ENCODE results near the gene TELO2.
"Not testable (repeated sequence)": the region's sequence is repeated elsewhere in the genome, so short reads cannot be mapped to it uniquely, and the experiment has no call there.

TELO2 gene

DNA sequence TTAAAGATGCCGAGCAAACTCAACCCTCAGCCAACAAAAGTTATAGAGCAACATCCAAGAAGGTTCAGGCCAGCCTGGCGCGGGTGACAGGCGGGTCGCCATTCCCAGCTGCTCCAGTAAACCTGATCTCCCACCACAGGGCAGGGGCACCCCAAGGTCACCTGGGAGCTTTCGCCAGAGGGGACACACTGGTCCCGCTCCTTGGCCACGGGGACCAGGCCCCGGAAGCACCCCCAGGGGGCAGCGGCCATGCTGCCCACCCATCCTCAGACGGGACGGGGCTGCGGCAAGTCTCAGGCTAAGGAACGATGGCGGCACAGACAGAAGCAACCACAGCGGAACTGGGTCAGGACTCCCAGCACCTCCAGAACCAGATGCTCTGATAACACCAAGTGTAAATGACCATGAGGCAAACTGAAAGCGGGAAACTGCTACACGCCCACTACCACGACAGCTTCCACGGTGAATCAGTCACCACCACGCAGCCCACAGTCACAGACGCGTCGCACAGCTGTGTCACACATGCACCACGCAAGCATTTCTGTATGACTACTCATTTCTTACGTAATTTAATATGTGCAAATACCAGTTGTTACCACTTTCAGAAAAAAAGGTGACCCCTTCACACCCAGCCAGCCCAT, 34.7 kb upstream of the TELO2 start:
- no peak for DNase-seq

DNA sequence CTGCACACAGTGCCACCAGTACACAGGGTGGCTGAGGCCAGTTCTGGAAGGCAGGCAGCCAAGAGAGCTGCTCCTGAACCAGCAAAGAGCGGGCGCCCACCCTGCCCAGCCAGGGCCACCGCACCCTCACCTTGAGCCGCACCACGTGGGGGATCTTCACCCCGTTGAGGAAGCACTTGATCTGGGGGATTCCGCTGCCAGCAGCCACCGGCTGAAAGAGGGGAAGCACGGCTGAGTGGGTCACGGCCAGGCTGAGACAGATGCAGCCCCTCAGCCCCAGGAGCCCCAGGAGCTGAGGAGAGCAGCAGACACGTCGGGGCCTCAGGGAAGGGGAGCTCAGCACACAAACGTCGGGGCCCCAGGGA, 34.2 kb upstream of the TELO2 start:
- no peak for DNase-seq

- no peak for DNase-seq
Measured at GRCh38 chr16:1459967-1460366, 33.2 kb upstream of the TELO2 start.

GRCh38 chr16:1460602-1461138, 32.5 kb upstream of the TELO2 start:
- no peak for DNase-seq

DNA sequence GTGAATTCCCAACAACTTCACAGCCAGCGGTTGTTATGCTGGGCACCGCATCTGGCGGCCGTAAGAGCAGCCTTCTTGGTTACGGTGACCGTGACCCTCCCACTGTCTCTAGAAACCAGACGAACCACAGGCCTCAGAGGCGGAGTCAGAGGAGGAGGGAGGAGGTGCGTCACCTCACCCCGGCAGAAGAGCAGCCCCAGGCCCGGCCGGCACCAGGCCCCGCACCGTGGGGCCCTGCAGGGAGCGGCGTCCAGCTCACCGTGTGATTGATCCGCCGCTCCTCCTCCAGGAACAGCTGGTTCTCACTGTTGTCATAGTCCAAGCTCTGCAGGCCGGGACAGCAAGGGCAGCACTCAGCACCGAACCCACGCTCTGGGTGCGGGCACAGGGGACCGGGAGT, 32.0 kb upstream of the TELO2 start:
- no peak for DNase-seq

GRCh38 chr16:1464196-1464893, 28.8 kb upstream of the TELO2 start:
- no peak for DNase-seq

DNA sequence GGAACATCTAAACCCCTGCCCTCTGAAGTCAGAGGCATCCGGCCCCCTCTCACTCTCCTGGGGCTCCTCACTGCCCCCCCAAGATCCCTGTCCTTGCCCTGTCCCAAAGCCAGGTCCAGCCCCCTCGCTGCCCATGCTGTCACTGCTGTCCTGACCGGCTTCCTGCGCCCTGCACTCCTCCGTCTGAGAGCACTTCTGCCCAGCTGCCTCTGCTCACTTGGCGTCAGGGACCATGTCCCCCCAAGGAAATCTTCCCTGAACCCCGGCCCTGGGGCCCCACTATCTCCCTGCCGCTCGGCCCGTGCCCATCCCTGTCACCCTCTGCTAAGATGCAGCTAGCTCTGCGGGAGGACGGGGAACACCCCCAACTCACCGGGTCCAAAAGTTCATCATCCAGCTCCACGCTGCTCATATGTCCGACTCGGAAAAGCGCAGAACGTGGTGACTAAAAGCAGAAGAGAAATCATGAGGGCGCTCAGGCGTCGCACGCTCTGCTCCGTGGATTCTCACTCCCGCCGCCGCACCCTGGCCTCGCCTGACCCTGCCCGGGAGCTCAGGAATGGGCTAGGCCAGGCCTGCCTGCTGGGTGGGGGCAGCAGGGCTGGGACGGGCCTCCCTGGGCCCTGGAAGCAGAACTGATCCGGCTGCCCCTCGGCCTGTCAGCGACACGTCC, 28.1 kb upstream of the TELO2 start:
- DNase-seq: no peak

DNA sequence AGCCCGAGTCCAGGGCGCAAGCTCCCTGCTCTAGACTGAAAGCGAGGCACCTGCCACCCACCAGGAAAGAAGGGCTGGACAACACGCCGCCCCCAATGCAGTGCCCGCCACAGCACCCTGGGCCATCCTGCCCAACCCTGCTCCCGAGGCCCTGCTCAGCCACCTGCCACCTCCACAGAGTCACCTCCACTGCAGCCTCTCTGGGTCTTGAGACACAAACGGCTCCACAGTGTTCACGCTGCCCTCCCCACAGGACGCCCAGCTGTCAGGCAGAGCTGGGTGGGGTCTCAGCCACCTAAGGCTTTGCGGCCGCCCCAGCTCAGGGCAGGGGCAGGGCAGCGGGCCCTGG, 27.6 kb upstream of the TELO2 start:
- no peak for DNase-seq

DNA sequence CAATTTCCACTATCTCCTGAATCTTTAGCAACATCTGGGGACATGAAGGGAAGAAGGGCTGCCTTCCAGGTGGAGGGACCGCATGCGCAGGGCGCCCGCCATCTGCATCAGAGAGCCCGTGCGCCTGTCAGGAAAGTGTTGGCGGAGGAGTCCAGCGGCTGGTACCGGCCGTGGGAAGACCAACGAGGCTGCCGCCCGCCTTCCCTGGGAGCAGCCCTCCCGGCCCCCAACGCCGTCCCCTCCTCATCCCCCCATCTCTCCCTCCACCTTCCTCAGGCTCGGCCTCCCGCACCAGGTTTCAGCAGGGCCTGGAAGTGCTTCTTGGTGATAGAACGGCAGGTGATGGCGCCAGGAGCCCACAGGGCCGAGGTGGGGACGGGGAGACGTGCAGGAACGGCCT, 27.1 kb upstream of the TELO2 start:
- no peak for DNase-seq

- no peak for DNase-seq
Measured at GRCh38 chr16:1466968-1467521, 26.1 kb upstream of the TELO2 start.

GRCh38 chr16:1468426-1468810, 24.7 kb upstream of the TELO2 start:
- DNase-seq: no peak

- not testable (repeated sequence) for DNase-seq
Measured at GRCh38 chr16:1469141-1469540, 24.0 kb upstream of the TELO2 start.

GRCh38 chr16:1469693-1470201, 23.4 kb upstream of the TELO2 start:
- DNase-seq: no peak

DNA sequence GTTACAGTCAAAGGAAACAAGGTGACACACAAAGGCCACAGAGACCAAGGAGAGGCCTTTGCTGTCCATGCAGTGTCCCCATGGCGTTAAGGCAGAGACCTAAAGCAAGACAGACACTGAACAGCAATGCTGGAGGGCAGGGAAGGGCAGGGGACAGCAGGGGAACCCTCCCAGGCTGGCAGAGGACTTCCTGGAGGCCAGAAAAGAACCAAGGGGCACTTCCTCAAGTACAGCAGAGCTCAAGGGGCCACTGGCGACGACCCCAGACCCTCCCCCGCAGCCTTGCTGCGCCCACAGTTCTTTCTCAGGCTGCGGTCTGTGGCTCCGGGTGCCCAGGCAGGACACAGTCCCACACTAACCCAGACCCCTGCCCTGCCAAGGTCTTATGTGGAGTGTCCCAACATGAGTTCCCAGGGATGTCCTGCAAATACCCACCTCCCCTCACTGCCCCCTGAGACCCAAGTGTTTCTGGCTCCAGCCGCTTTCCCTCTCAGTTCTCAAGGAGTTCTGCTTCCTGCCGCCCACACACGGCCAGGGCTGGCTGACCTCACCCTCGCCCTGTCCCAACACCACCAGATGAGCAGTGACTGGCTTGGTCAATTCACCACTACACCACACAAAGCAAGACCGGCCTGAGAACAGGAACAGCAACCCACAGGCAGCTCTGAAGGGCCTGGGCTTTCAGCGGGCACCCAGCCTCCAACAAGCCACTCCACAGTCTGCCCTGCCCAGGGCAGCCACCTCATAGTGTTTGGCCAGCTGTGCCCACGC, 22.5 kb upstream of the TELO2 start:
- no peak for DNase-seq

- DNase-seq: no peak
Measured at GRCh38 chr16:1471569-1472194, 21.5 kb upstream of the TELO2 start.

DNA sequence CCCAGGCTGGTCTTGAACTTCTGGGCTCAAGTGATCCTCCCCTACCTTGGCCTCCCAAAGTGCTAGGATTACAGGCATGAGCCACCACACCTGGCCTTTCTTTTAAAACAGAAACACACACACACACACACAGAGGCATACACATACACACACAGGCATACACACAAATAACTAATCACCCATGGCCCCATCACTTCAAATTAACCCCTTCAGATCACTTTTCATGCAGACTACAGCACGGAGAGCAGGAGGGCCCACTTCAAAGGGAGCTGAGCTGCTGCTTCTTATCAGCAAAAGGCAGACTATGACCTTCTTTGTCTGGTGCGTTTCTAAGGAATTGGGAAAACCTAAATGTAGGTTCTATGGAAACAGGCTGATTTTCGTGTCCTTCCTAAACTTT, 20.2 kb upstream of the TELO2 start:
- no peak for DNase-seq

DNA sequence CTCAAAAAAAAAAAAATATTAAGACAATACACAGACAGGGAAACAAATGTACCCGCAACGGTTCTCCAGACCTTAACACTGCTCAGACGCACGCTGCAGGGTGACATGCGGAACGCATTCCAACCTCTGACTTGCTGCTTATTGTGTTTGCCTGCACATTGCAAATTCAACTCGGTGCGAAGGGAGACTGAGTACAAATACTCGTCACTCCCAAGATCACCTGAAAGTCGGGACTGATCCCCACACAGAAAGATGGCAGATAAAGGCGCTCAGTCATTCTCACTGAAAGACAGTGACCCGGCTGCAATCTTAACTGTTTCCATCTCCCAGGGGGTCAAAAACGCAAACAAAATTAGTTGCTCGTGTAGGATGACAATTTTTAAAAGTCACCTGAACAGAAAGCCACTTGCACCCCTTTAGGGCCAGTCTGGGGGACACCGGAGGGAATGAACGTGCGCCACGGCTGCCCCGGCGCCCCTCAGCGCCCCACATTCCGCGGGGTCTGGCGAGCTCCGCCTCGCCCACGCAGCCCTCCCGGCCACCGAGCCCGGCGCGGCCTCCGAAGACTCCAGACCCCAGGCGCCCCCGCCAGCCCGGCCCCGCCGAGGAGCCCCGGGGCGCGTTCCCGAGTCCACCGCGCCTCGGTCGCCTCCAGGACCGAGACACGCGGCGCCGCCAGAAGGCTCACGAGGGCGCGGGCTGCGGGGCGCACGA, 18.9 kb upstream of the TELO2 start:
- no peak for DNase-seq

- peak in 1 of 2 experiments; percentile 82 for DNase-seq
Measured at GRCh38 chr16:1474796-1475551, 18.2 kb upstream of the TELO2 start, which contains the start of gene CLCN7. TSS of gene CLCN7 (minus strand) at chr16:1475028. CDS start at chr16:1474974, 54 bp downstream.

DNA sequence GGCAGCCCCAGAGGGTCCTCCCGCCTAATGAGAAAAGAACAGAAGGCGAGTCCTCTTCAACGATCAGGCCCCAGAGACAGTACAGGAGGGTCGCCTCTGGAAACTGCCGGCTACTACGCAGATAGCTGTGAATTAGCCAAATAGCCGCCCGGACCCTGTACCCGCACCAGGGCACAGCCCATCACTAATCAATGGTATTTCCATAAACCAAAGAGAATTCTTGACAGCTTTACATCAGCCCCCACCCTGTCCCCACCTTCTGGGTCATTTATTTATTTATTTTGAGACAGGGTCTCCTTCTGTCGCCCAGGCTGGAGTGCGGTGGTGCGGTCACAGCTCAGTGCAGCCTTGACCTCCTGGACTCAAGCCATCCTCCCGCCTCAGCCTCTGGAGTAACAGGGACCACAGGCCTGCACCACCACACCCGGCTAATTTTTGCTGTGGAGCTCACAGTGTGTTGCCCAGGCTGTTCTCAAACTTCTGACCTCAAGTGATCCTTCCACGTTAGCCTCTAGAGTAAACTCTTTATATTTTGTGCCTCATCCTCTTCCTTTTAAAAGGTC, 17.5 kb upstream of the TELO2 start:
- no peak for DNase-seq

- no peak for DNase-seq
Measured at GRCh38 chr16:1477033-1477432, 16.1 kb upstream of the TELO2 start.

Data from NCI-H526 (cell line).